ENCODE measurements around the gene NBPF3. TPM values are rescaled to one million over a fixed set of nuclear protein-coding genes. Genes with fewer than 3 reads are reported as not detected.

The NBPF3 gene
- total and polyA plus RNA-seq, 4 donors, result 1.4 to 4.0 (median 1.7) TPM

DNA sequence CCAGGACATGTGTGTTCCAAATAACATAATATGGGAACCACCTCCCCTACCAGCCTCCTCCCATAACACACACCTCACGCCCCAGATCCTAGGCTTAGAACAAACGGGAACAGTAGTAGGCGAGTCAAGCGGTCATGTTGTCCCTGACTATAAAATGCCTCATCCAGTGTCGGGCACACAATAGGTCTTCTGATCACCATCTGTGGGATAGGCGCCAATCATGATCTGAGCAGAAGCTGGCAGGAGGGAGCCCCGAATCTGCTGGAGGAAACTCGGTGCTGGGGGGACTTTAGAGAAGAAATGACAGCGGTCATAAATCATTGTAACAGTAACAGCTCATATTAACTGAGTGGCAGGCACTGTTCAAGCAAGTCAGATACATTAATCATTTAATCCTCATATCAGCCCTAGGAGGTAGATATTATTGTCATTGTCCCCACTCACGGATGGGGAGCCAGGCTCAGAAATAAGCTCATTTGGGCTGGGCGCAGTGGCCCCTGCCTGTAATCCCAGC is 82.6 kb downstream of the NBPF3 start:
- TF ChIP-seq REST (IDR thresholded peaks at IDR 0.05) (no peak), HNF4G (IDR thresholded peaks at IDR 0.05) (no peak), NR2F2 (IDR thresholded peaks at IDR 0.05) (no peak)
- 90% methylated on average over 11 of the region's 11 CpGs for WGBS

GRCh38 chr1:21523297-21523813 is 83.4 kb downstream of the NBPF3 start:
- H3K4me1 ChIP-seq (ENCODE audit: control insufficient read depth in 4 of 4, insufficient read depth in 4 of 4, low read length in 3 of 4), result peaks cover 0 to 3% (median 0%) of the 10 kb centered on the region in 4 donors
- H3K27me3 ChIP-seq (ENCODE audit: control insufficient read depth in 4 of 4, insufficient read depth in 4 of 4, low read length in 3 of 4), result no peaks in the 10 kb centered on the region
- H3K36me3 ChIP-seq (ENCODE audit: control insufficient read depth in 4 of 4, insufficient read depth in 3 of 4, low read depth in 1 of 4, low read length in 3 of 4), result no peaks in the 10 kb centered on the region
- H3K9me3 ChIP-seq (ENCODE audit: control insufficient read depth in 4 of 4, low read length in 3 of 4), result no peaks in the 10 kb centered on the region
- H3K4me3 ChIP-seq (ENCODE audit: low read depth in 1 of 3, low read length in 3 of 3), result no peak overlapping the region
- TF ChIP-seq FOXA2 (IDR thresholded peaks at IDR 0.05), result no peak
- TF ChIP-seq SP1 (IDR thresholded peaks at IDR 0.05), result no peak
- no peak for TF ChIP-seq FOXA1 (IDR thresholded peaks at IDR 0.05)
- TF ChIP-seq ATF3 (IDR thresholded peaks at IDR 0.05), result no peak
- TF ChIP-seq YY1 (IDR thresholded peaks at IDR 0.05), result no peak
- no peak for TF ChIP-seq HNF4G (IDR thresholded peaks at IDR 0.05)
- TF ChIP-seq EGR1 (IDR thresholded peaks at IDR 0.05; ENCODE audit: low read depth in 2 of 2), result no peak
- TF ChIP-seq GABPA (IDR thresholded peaks at IDR 0.05 in 1 of 2, conservative IDR thresholded peaks at IDR 0.05 in 1 of 2), result no peak
- TF ChIP-seq MAX (IDR thresholded peaks at IDR 0.05), result no peak
- TF ChIP-seq HNF4A (conservative IDR thresholded peaks at IDR 0.05), result no peak
- no peak for TF ChIP-seq NR2F2 (IDR thresholded peaks at IDR 0.05)
- TF ChIP-seq CTCF (IDR thresholded peaks at IDR 0.05; ENCODE audit: low read depth, low read length, missing input control), result no peak
- no peak for TF ChIP-seq REST (IDR thresholded peaks at IDR 0.05)
- TF ChIP-seq JUND (IDR thresholded peaks at IDR 0.05), result no peak
- TF ChIP-seq, protein P1, sequence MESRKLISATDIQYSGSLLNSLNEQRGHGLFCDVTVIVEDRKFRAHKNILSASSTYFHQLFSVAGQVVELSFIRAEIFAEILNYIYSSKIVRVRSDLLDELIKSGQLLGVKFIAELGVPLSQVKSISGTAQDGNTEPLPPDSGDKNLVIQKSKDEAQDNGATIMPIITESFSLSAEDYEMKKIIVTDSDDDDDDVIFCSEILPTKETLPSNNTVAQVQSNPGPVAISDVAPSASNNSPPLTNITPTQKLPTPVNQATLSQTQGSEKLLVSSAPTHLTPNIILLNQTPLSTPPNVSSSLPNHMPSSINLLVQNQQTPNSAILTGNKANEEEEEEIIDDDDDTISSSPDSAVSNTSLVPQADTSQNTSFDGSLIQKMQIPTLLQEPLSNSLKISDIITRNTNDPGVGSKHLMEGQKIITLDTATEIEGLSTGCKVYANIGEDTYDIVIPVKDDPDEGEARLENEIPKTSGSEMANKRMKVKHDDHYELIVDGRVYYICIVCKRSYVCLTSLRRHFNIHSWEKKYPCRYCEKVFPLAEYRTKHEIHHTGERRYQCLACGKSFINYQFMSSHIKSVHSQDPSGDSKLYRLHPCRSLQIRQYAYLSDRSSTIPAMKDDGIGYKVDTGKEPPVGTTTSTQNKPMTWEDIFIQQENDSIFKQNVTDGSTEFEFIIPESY (IDR thresholded peaks at IDR 0.05), result no peak
- no peak for TF ChIP-seq TAF1 (conservative IDR thresholded peaks at IDR 0.05)
- no peak for TF ChIP-seq RXRA (IDR thresholded peaks at IDR 0.05)
- no peak for TF ChIP-seq RAD21 (IDR thresholded peaks at IDR 0.05)
- no peak for DNase-seq (ENCODE audit: low spot score)
- H3K27ac ChIP-seq (ENCODE audit: low read depth in 1 of 2, low read length in 2 of 2), result no peak overlapping the region
- WGBS, result 85% methylated on average over 7 of the region's 7 CpGs
- no peak overlapping the region for H3K9ac ChIP-seq (ENCODE audit: low read depth in 1 of 2, low read length in 2 of 2)

More for the DNA sequence above, 82.6 kb downstream of the NBPF3 start:
- no peak for DNase-seq (ENCODE audit: low spot score)
- no peak overlapping the region for H3K9ac ChIP-seq (ENCODE audit: low read depth in 1 of 2, low read length in 2 of 2)
- no peaks in the 10 kb centered on the region for H3K27me3 ChIP-seq (ENCODE audit: control insufficient read depth in 4 of 4, insufficient read depth in 4 of 4, low read length in 3 of 4)
- peaks cover 0 to 3% (median 0%) of the 10 kb centered on the region in 4 donors for H3K4me1 ChIP-seq (ENCODE audit: control insufficient read depth in 4 of 4, insufficient read depth in 4 of 4, low read length in 3 of 4)
- no peak overlapping the region for H3K27ac ChIP-seq (ENCODE audit: low read depth in 1 of 2, low read length in 2 of 2)
- H3K9me3 ChIP-seq (ENCODE audit: control insufficient read depth in 4 of 4, low read length in 3 of 4), result no peaks in the 10 kb centered on the region
- no peaks in the 10 kb centered on the region for H3K36me3 ChIP-seq (ENCODE audit: control insufficient read depth in 4 of 4, insufficient read depth in 3 of 4, low read depth in 1 of 4, low read length in 3 of 4)
- no peak overlapping the region for H3K4me3 ChIP-seq (ENCODE audit: low read depth in 1 of 3, low read length in 3 of 3)
